GM19372 (cell line): ENCODE data around the gene CDKN2B.
A peak's percentile ranks its signal among the peaks of the same experiment; 100 is the strongest.
"Not testable (repeated sequence)": the region's sequence is repeated elsewhere in the genome, so short reads cannot be mapped to it uniquely, and the experiment has no call there.

Experiments
- ATAC-seq: cut with Tn5 transposase; IDR thresholded peaks from one replicate; pipeline ENCODE4 v1.9.1; 2021; ENCODE audit warnings: mild to moderate bottlenecking, low read depth, moderate library complexity; ENCODE audit not compliant: unreplicated experiment

The CDKN2B gene

DNA sequence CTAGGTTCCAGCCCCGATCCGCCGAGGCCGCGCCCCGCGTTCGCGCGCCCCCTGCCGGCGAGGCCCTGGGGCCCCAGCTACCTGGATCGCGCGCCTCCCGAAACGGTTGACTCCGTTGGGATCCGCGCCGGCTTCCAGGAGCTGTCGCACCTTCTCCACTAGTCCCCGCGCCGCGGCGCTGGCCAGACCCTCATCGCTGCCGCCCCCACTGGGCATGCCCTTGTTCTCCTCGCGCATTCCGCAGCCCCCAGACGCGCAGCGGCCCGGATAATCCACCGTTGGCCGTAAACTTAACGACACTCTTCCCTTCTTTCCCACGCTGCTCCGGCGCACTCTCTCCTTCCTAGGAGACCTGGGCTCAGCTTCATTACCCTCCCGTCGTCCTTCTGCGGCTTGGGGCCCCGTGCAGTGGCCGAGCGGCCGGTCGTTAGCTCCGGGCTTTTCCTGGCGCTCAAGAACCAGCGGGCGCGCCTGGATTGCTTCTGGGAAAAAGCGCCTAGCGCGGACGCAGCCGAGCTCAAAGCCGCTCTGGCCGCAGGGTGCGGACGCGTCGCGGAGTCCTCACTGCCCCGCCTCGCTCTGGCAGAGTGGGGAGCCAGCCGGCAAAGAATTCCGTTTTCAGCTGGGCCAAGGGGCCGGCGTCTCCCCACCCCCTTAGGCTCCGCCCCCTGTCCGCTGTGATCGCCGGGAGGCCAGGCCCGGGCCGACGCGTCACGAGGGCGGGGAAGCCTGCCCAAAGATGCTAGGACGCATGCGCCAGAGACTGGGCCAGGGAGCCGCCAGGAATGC, at the start of gene CDKN2B:
Gene CDKN2B, minus strand, starts transcription at position 589 of the 789 bp plus-strand sequence. Its CDS starts 352 bp downstream, at position 237.
- ATAC-seq = peak; percentile 86

DNA sequence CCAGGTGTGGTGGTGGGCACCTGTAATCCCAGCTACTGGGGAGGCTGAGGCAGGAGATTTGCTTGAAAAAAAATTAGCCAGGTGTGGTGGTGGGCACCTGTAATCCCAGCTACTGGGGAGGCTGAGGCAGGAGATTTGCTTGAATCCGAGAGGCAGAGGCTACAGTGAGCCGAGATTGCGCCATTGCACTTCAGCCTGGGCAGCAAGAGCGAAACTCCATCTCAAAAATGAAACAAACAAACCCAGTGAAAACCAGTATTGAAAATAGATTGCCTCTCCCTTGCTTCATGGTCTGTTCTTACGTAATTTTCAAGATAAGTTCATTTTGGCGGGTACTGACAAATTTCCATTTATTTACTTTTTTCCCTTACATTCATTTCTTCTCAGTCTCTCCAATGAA, 48.9 kb upstream of the CDKN2B start:
- not testable (repeated sequence) for ATAC-seq

- ATAC-seq = no peak
Observed at GRCh38 chr9:22056402-22056801, 47.3 kb upstream of the CDKN2B start.

DNA sequence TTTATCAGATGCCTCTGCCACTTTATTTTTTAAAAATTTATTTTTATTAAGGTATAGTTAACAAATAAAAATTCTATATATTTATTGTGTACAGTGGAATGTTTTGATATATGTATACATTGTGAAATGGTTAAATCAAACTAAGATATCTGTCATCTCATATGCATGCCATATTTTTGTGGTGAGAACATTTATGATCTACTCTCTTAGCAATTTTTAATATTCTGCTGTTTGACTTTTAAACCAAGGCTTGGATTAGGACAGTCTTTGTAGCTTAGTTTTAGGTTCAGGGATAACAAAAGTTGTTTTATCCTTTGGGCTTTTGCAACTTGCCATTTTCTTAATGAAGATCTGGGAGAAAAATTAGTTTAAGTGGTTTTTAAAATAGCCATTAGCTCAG, 46.0 kb upstream of the CDKN2B start:
- ATAC-seq = no peak

- ATAC-seq = no peak
Observed at GRCh38 chr9:22054529-22054928, 45.4 kb upstream of the CDKN2B start.

DNA sequence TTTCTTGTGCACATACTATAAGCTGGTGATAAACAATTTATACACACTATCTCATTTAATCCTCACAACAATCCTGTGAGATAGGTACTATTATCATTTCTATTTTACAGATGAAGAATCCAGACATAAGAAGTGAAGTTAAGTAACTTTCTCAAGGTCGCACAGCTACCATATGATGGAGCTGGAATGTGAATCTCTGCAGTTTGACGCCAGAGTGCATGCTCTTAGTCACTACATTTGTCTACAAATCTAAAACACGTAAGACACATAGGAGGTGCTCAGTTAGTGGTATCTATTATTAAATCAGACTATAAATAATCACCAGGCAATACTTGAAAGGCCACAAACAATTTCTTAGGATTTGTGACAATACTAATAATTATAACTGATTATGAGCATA, 45.0 kb upstream of the CDKN2B start:
- no peak for ATAC-seq

DNA sequence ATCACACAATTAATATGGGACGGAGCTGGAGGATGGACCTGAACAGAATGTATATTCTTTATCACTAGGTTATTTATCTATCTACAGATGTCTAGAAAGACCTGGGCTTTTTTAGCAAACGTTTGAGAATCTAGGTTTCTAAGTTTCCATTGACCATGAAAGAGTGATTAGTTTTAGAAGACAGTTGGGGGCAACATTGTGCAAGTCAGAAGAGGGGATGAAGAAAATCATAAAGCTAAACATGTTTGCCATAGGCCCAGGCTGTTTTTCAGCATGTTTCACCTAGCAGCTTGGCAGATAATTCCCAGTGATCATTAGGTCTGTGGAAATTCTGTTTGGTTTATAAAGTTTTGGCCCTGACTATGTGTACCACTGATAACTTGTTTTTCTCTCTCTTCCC, 44.1 kb upstream of the CDKN2B start:
- no peak for ATAC-seq

DNA sequence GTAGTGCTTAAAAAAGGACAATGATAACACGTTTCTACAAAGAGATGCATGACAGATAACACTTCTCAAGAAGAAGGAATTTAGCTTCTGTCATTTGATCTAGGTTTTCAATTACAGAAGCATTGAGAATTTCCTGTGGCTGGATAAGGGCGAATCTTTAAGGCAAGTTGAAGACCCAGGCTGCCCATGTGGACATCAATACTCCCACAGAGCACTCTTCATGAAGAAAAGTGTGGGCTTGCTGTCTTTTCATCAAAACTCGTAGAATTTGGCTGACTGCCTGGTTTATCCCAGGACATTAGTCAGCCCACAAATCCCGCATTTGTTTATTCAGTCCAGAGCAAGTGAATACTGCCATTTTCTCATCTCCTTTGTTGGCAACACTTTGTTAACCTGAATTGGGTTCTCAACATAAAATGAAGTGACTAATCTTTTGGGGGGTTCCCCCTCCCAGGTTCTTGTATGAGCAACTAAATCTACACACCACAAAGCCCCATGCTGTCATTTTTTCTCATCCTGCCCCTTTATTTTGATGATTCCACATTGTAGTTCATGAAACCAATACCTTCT, 43.4 kb upstream of the CDKN2B start:
- no peak for ATAC-seq

- peak; percentile 72 for ATAC-seq
Observed at GRCh38 chr9:22050924-22051323, 41.8 kb upstream of the CDKN2B start.

GRCh38 chr9:22049411-22049810, 40.3 kb upstream of the CDKN2B start:
- ATAC-seq = no peak

GRCh38 chr9:22047596-22047995, 38.5 kb upstream of the CDKN2B start:
- ATAC-seq = no peak

DNA sequence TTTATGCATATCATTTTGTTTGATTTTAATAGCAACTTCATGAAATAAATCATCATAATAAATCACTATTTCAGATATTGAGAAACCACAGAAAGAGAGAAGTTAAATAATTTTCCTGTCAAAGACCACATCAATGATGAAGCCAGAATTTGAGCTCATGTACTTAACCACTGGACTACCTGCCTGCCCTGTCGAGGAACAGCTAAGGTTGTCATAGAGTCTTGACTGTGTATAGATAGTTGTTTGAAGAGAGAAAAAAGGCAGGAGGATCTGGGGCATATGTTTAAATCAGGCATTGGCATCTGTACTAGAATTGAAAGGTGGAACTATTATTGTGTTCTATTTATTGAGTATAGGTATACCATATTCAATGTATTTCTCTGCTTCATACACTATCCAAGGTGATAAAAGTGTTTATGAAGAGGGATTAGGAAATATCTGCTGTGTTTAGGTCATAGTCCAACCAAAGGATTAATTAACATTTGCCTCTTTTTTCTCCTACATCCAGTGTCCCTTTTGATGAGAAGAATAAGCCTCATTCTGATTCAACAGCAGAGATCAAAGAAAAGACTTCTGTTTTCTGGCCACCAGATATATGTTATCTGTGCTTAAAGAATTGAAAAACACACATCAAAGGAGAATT, 37.3 kb upstream of the CDKN2B start:
- no peak for ATAC-seq

GRCh38 chr9:22045423-22045822, 36.3 kb upstream of the CDKN2B start:
- no peak for ATAC-seq

DNA sequence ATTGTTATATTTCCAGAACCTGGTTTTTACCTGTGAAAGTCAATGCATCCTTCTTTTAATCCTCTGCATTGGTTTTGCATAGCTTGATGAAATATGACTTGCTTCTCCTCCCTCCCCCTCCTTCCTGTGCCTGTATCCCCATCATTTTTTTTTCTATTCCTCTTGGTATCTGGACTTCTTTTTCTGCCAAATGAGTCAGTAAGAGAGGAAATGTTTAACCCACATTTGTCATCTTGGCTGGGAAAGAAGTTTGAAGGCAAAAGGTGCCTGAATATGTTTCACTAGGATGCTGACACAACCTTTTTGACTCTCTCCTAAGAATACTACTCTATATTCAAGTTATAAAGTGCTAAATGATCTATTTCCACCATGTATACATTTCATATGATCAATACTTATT, 35.5 kb upstream of the CDKN2B start:
- ATAC-seq = no peak

GRCh38 chr9:22043928-22044327, 34.8 kb upstream of the CDKN2B start:
- no peak for ATAC-seq

DNA sequence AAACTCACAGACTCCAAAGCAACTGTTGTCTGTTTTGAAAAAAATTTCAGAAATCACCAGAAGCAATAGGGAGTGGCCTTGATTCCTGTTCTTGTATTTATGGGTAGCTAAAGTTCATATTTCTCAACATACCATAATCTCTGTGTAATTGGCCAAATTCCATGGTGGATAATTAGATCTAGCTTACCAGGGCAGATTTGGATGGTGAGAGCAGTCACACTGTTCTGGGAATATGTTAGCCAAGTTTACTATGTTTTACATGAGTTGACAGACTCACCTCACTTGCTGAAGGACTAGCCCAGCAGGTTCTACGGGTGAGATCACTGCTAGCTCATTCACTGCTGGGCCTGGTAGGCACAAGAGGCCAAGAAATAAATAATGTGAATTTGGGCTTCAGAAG, 32.7 kb upstream of the CDKN2B start:
- no peak for ATAC-seq

- ATAC-seq = no peak
Observed at GRCh38 chr9:22041344-22041743, 32.2 kb upstream of the CDKN2B start.

GRCh38 chr9:22040760-22041159, 31.7 kb upstream of the CDKN2B start:
- no peak for ATAC-seq

DNA sequence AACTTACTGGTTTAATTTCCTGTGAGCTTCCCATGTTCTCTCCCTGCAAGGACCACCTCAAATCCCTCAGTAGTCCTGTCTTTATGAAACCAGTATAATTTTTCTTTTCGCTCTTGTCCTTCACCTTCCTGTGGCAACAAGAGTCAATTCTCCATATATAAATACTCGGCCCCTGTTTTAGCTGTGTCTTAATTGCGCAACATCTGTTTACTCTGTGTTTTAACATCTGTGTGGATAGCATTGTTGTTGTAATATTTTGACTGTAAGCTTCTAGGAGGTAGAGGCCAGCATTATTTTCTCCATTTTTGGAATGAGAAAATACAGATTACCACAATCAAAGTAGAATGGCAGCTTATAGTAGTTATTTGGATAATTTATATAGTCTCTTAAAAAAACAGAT, 30.2 kb upstream of the CDKN2B start:
- ATAC-seq = no peak

DNA sequence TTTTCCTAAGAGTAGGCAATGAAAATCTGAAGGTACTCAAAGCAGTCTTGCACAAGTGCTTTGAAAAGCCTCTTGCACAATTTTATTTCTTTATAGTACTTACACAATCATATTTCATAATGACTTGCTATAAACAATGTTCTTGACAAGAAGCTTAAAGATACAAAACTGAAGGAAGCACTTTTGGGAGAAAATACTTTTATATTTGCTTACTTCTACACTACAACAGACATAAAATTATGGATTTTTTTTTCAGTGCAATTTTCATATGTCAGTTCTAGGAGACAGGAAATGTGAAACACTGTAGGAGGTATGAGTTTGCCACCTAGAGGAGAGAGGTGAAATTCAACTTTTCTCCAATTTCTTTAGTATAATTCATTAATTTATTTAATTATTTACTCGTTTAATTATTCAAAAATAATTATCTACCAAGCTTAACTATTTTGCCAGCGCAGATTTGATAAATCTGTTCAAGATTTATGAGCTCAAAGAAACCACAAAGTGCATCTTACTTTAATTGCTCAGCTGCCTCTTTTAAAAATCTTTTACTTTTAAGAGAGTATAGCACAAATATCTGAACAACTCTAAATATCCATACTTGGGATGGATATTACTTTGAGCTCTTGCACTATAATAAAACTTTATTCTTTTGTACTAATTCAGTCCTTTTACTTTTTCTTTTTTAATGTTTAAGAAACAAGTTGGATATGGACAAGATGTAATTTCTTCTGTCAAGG, 29.0 kb upstream of the CDKN2B start:
- peak; percentile 77 for ATAC-seq
